ENCODE results near the gene PDZD2.

Gene PDZD2

GRCh38 chr5:31846934-31847333 lies 208.0 kb downstream of the PDZD2 start:
- DNase-seq (ENCODE audit: low spot score), result no peak
- Histone ChIP-seq H3K27ac (no peak overlapping the region), H3K4me3 (no peak overlapping the region)
- TF ChIP-seq CTCF (IDR thresholded peaks at IDR 0.05), result no peak

- DNase-seq (ENCODE audit: low spot score), result no peak
- no peak for TF ChIP-seq CTCF (IDR thresholded peaks at IDR 0.05)
- Histone ChIP-seq H3K4me3 (no peak overlapping the region), H3K27ac (no peak overlapping the region)
These were observed 208.4 kb downstream of the PDZD2 start for GRCh38 chr5:31847354-31847753.

GRCh38 chr5:31850981-31851689 lies 212.2 kb downstream of the PDZD2 start:
- no peak for TF ChIP-seq CTCF (IDR thresholded peaks at IDR 0.05)
- no peak for DNase-seq (ENCODE audit: low spot score)
- Histone ChIP-seq H3K4me3 (no peak overlapping the region), H3K27ac (no peak overlapping the region)

GRCh38 chr5:31853398-31854135 lies 214.6 kb downstream of the PDZD2 start:
- DNase-seq (ENCODE audit: low spot score), result no peak
- Histone ChIP-seq H3K4me3 (peak overlapping the region; percentile 75), H3K27ac (no peak overlapping the region)
- TF ChIP-seq CTCF (IDR thresholded peaks at IDR 0.05), result no peak

- no peak for TF ChIP-seq CTCF (IDR thresholded peaks at IDR 0.05)
- Histone ChIP-seq H3K4me3 (peak overlapping the region; percentile 75), H3K27ac (peak overlapping the region; percentile 9 to 58)
- DNase-seq (ENCODE audit: low spot score), result peak; percentile 72
These were observed 215.5 kb downstream of the PDZD2 start for GRCh38 chr5:31854181-31855133.

- peak overlapping the region; percentile 9 to 58 for H3K27ac ChIP-seq
- H3K4me3 ChIP-seq, result peak overlapping the region; percentile 75
- peak; percentile 75 for DNase-seq (ENCODE audit: low spot score)
- no peak for TF ChIP-seq CTCF (IDR thresholded peaks at IDR 0.05)
These were observed 216.5 kb downstream of the PDZD2 start for GRCh38 chr5:31855134-31856040.
